Umbilical cord (tissue), 2 donors: ENCODE results near the gene PTPN6. TPM values are rescaled to one million over a fixed set of nuclear protein-coding genes. Genes with fewer than 3 reads are reported as not detected.

Experiments used
- DNase-seq: peaks from one replicate; pipeline ENCODE4 v3.0.0-alpha.2; 2015; ENCODE audit warnings: low spot score
- total RNA-seq: library from RNA; depleted of rRNA; stranded (reverse); fragments of >200 nt; gene quantifications from one replicate; pipeline ENCODE4 v1.2.3, GENCODE V29; 2014; ENCODE audit warnings: low replicate concordance; ENCODE audit not compliant: insufficient read depth

Gene PTPN6
- total RNA-seq, 1 donor from 2014 or later = 18.3 TPM

DNA sequence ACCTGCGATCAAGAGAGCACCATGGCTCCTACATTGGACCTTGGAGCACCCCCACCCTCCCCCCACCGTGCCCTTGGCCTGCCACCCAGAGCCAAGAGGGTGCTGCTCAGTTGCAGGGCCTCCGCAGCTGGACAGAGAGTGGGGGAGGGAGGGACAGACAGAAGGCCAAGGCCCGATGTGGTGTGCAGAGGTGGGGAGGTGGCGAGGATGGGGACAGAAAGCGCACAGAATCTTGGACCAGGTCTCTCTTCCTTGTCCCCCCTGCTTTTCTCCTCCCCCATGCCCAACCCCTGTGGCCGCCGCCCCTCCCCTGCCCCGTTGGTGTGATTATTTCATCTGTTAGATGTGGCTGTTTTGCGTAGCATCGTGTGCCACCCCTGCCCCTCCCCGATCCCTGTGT, 9.4 kb upstream of the PTPN6 start:
- DNase-seq = no peak

DNA sequence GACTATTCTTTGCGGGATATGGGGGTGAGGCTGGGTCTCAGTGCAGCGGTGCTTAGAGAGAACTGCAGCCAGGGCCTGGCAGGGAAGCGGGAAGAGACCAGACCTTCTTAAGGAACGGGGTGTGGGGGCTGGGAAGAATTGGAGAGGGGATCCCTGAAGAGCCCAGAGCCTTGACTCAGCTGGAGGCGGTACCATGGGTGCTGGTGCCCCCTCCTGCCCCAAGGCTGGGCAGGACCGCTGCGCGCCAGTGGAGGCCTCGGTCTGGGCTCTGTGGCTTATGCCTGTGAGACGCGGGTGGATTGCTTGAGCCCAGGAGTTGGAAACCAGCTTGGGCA, 8.9 kb upstream of the PTPN6 start:
- DNase-seq = peak; percentile 43

DNA sequence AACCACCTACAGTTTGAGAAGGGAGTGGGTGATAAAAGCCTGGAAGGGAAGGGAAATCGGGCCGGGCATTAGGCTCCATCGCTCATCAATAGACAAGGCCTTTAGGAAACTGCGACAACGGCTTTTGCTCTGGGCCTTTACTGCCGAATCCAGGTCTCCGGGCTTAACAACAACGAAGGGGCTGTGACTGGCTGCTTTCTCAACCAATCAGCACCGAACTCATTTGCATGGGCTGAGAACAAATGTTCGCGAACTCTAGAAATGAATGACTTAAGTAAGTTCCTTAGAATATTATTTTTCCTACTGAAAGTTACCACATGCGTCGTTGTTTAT, 7.8 kb upstream of the PTPN6 start:
- DNase-seq = peak; percentile 96

- DNase-seq = peak; percentile 96
These were observed 7.3 kb upstream of the PTPN6 start, which contains the start of the genes C12orf57 and RNU7-1 for GRCh38 chr12:6943722-6944380. TSS of gene C12orf57 (plus strand) at chr12:6944022. CDS start at chr12:6944122, 100 bp downstream. TSS of gene RNU7-1 (plus strand) at chr12:6943816.

GRCh38 chr12:6944381-6945186, 6.6 kb upstream of the PTPN6 start:
- DNase-seq = peak; percentile 97

- DNase-seq = no peak
These were observed 5.5 kb upstream of the PTPN6 start for GRCh38 chr12:6945613-6946012.

DNA sequence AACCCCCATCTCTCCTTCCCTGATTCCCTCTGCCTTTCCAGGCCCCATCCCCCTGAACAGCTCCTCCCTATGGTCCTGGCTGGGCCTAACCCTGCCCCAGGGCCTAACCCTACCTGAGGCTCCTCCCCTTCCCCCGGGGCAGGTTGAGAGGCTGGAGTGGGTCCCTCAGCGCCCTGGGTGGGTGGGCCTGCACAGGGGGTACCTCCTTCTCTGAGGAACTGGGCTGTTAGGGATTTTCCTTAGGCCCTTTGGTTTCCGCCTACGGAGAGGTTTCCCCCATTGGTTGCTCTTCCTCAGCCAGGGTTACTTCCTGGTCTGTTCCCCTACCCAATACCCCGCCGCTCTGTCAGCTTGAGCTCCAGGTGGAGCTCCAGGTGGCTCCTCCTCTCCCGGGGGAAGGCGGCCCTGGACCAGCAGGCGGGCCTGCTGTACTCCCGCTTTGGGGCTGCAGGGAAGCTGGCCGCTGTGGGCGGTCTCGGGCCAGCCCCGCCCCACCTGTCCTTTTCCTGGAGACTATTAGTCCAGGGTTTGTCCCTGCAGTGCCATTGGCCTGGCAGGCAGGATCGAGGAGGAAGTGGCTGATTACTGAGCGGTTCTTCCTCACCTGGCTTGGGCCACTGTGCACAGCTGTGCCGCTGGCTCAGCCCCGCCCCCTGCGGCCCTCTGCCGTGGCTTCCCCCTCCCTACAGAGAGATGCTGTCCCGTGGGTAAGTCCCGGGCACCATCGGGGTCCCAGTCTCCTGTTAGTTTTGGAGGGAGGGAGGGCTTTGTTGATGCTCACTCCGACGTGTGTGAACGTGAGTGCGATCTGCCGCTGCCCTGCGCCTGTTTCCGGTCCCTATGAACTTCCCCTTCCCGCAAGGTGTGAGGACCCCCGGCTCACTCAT, 4.9 kb upstream of the PTPN6 start:
- DNase-seq = peak; percentile 77

- DNase-seq = no peak
These were observed 4.2 kb upstream of the PTPN6 start for GRCh38 chr12:6946920-6947374.

DNA sequence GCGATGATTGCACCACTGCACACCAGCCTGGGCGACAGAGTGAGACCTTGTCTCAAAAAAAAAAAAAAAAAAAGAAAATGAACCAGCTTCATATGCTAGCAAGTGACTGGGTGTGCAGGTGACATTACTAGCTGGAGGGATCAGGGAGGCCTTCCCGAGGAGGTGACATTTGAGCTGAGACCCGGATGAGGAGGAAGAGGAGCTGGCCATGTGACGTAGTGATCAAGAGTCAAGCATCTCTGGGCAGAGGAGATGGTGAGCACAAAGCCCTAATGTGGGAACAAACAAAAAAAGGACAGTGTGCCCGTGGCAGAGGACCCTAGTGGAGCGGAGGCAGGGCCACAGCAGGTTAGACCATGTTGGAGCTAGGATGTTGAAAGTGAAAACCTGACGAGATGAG, 3.5 kb upstream of the PTPN6 start:
- no peak for DNase-seq

- DNase-seq = no peak
These were observed 2.1 kb upstream of the PTPN6 start for GRCh38 chr12:6948873-6949594.

DNA sequence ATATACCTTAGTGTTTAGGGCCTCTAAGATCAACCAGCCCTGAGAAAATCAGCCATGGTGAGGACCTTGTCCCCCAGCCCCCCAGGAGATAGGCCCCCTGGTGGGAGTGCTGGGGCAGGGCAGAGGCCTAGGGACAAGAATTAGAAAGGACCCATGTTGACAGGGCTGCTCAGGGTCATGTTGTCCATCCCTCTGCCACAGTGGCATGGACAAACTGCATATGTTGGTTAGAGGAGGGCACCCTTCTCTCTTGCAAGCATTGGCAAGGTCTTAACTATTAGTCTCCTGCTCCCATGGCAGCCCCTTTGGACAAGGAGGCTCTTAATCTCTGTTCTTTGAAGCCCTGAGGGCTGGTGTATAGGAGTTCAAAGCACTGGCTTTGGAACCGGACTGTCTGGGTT, 755 bp upstream of the PTPN6 start:
- no peak for DNase-seq

DNA sequence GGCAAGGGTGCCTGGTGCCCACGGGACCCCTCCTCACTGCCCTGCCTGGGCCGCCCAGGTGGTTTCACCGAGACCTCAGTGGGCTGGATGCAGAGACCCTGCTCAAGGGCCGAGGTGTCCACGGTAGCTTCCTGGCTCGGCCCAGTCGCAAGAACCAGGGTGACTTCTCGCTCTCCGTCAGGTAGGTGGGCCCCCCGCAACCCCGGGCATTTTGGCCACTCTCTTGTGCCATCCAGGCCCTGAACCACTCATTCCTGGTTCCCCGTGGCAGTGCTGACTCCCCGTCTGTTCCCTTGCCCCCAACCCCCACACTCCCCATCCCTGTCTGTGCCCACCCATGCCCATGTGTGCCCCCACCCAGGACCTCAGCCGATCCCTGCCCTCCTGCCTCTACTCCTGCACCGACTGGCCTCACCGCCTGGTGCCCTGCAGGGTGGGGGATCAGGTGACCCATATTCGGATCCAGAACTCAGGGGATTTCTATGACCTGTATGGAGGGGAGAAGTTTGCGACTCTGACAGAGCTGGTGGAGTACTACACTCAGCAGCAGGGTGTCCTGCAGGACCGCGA, 480 bp downstream of the PTPN6 start:
- DNase-seq = no peak

DNA sequence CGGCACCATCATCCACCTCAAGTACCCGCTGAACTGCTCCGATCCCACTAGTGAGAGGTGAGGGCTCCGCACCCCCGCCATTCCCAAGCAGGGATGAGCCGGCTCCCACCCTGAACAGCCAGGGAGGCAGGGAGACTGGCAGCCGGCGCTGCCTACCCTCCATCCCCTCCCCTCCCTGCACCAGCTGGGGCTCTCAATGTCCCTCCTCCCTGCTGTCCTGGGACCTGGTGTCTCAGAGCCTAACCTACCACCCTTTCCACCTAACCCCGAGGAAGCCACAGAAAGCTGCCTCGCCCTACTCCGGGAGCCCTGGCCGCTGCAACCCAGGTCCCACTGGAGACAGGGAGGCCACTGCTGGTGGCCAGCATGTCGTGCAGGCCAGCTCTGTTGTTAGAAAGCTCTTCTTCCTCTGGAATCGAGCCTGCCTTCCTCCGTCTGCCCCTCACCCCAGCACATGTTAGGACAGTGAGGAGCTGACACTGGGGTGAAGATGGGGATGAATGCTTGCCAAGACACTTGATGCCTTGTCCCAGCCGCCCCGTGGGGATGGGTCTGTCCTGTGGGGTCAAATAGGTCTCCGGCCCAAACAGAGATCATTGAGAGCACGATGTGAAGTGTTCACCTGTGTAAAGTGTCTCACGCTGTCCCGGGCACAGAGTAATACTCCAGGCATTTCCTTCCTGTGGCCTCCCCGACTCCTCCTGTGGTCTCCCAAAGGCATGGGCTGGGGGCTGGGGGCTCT, 1.1 kb downstream of the PTPN6 start:
- no peak for DNase-seq

- DNase-seq = no peak
These were observed 1.8 kb downstream of the PTPN6 start for GRCh38 chr12:6952863-6953441.

- DNase-seq = peak; percentile 84
These were observed 2.5 kb downstream of the PTPN6 start for GRCh38 chr12:6953442-6954315.

DNA sequence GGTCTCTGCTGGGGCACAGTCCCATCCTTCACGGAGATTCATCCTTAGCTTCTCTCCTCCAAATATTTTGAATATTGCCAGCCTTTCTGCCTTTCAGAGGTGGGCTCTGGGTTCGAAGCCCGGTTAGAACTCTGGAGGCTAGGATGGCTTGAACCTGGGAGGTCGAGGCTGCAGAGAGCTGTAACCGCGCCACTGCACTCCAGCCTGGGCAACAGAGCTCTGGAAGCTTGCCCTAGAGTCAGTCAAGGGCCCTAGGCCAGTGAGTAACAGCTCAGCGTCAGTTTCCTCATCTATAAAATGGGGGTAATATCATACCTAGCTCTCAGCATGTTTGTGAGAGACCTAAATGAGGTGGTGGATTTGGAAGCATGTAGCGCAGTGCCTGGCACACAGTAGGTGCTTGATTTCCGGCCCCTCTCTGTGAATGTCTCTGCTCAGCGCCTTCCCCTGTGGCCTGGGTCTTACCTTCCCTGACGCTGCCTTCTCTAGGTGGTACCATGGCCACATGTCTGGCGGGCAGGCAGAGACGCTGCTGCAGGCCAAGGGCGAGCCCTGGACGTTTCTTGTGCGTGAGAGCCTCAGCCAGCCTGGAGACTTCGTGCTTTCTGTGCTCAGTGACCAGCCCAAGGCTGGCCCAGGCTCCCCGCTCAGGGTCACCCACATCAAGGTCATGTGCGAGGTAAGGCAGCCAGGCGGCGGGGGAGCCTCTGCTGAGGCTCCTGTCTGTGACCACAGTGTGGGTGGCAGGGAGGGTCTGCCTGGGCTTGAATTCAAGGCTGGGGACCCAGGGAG, 3.4 kb downstream of the PTPN6 start:
- DNase-seq = no peak

DNA sequence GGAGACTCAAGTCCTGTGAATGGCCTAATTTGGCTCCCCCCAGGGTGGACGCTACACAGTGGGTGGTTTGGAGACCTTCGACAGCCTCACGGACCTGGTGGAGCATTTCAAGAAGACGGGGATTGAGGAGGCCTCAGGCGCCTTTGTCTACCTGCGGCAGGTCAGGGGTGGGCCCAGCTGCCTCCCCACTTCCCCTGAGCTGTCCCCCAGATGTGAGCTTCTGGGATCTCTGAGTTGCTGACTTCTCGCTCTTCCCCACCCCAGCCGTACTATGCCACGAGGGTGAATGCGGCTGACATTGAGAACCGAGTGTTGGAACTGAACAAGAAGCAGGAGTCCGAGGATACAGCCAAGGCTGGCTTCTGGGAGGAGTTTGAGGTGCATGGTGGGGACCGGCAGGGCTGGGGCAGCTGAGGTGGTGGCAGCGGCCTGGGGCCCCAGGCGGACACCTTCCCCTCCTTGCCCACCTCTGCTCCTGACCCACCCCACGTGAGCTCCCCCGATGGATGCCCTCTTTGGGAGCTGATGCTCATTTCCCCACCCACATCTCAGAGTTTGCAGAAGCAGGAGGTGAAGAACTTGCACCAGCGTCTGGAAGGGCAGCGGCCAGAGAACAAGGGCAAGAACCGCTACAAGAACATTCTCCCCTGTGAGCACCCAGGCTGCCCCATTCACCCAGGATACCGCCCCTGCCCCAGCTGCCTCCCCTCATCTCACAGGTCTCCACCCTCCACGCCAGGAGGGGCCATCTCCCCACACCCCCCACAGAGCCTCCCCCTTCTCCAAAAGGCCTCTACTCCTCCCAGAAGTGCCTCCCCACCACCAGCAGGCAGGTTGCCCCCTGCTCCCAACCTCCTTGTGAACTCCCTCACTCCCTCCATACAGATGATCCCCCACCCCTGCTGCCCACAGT, 4.2 kb downstream of the PTPN6 start:
- DNase-seq = no peak
